Measurements from ENCODE around the gene FBXL14.
"Not testable (repeated sequence)": the region's sequence is repeated elsewhere in the genome, so short reads cannot be mapped to it uniquely, and the experiment has no call there.

FBXL14 gene

DNA sequence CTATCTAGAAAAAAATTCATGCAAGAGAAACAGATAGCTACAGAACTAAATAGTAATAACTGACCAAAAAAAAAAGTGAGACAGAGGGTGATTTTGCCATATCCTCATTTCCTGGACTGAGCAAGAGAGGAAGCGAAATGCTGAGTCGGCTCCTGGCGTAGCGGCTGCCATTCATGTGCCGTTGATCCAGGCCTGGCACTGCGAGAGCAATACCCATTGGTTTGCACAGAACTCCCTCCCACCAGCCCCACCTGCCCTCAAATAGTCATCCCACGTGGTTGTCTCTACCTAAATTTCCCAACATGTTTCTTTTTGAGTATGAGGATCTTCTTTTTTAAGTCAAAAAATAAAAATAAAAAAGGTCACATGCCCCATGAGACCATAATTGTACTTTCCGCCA lies 25.2 kb upstream of the FBXL14 start:
- no peak for DNase-seq

DNA sequence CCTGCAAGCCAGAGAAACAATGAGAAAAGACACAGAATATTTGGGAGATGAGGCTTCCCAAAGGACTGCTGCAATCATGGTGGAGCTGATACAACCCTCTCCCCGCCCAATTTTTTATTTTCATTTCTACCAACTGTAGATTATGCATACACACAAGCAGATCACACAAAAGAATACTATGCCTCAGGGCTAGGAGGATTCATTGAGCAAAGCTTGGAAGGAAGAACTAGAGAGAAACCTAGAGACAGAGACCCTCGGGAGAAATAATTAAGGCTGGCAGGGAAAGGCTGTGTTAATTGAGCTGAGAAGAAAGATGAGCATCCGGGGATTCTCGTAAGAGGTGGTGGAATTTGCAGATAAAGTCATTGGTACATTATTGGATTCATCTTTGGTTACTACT lies 24.8 kb upstream of the FBXL14 start:
- no peak for DNase-seq

DNA sequence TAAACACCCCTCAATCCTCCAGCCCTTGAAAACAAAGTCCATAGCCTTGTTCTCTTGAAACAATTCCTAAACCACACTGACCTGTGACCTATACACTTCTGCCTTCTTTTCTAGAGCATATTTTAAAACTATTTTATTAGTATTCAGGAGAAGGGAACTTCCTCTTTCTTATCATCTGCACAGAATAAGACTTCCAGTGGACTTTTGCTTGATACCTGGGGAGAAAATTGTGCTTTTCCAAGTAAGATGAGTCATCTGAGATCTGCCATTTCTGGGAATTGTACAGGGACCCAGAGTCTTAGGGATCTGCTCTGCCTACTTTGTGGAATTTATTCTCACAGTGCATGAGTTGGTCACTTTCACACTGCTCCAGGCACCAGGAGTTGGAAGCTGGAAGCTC lies 24.1 kb upstream of the FBXL14 start:
- no peak for DNase-seq

DNA sequence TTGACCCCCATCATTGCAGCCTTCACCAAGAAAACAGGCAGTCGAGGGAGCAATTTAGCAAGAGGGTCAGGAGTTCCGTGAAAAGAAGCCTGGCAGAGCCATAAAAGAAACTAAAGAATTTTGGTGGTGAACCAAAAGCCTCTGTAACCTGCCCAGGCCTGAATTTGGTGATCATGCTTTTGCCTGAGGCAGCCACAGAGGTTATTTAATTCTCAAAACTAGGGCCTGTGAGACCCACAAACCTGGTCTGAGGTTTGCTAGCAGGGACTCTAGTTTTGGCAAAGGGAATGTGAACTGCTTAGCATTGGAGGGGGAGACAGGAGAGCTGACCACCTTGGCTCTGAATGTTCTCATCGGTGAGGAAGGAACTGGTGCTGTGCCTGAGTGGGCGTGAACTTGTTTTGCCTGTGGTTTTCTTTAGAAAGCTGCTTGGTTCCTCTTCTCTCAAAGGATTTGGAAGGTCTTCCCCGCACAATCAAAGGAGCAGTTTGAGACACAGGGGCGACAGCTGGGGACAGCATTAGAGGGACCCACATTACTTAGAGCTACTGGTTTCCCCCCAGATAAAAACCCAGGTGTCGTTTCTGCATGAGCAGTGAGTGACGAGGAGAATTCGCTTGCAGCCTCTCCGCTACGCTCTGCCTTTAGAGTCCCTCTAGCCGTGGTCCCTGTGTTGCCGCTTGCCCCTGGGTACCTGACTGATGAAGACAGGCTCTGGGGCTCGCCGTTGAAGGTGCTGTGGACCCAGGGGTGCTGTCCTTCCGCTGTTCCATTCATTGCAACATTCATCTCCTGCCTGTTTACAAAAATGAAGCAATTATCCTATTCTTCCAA lies 22.1 kb upstream of the FBXL14 start:
- no peak for DNase-seq

DNA sequence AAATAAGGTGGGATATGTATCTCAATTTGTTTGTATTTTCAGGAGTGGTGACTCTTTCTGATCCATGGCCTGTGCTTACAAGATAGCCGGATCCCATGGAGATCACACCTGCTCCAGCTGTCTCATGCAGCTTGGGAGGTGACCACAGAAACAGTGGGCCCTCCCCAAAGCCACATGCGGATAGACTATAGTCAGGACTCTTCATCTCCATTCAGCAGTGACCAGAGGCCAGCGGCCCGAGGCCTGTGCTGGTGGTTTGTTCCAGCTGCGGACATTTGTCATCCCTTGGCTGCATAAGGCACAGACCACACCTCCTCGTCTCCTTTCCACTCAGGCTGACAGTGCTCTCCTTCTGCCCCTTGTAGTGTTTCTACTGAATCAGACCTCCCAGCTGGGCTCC lies 20.0 kb upstream of the FBXL14 start:
- DNase-seq, result no peak

DNA sequence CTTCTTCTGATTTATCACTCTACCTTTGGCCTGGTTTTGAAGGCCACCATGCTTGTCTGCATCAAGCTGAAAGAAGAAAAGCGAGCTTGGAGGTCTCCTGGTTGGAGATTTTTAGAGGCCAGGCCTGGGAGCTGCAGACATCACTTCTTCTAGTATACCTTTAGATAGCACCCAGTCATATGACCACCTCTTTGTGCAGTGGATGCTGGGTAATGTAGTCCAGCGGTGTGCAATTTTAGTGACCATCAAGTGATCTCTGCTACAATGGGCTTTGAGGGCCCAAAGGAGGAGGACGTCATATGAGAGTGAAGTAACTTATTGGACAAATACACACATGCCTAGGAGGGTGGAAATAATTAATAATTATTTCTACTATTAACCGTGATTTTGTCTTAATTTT lies 19.5 kb upstream of the FBXL14 start:
- no peak for DNase-seq

DNA sequence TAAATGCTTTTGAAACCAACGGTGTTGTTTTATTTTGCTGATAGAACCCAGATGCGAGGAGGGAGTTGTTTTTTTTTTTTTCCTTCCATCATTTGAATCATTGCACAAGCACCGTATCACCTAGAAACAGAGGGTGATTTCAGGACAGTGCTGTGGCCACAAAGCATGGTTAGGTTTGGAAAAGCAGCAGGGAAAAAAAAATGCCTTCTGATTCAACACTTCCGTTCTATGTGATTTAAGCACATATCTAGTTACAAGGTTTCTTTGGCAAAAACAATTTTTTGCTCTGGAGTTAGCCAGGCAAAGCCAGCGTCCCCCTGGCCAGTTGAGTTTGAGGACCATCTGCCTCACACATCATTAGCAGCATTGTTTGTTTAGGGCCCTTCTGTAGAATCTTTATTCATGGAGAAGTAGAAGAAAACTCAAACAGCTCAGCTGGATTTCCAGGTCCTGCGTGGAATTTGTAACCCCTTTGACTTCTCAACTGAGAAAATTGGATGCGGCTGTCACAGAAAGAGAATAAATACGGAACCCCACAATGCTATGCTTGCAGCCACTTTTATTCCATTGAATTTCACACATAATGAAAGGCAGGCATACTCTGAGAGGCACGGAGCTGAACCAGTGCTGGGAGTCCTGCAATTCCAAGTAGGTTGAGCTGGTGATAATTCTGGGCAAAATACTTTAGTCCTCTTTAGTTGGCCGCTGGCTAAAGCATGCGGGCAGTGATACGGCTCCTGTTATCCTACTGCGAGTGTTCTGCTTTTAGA lies 17.6 kb upstream of the FBXL14 start:
- peak; percentile 43 for DNase-seq

DNA sequence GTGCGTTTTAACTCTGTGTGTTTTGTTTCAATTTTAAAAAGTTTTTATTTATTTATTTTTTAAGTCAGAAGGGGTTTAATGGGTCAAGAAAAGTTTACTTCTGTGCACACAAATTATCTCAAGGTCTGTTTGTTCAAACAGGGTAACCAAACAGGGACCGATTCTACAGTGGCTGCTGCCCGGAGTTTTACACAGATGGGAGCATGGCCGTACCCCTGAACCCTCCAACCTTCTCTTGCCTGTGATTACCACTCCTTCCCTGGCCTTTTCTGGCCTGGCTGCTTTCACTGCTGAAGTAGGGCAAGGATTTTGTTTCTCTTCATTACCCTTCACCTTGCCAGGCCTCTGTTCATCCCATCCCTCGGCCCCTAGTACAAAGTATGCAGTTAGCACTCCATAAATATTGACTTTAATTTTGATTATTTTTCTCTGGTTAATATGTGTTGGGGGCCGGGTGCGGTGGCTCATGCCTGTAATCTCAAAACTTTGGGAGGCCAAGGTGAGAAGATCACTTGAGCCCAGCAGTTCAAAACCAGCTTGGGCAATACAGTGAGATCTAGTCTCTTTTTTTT lies 15.8 kb upstream of the FBXL14 start:
- DNase-seq, result no peak

DNA sequence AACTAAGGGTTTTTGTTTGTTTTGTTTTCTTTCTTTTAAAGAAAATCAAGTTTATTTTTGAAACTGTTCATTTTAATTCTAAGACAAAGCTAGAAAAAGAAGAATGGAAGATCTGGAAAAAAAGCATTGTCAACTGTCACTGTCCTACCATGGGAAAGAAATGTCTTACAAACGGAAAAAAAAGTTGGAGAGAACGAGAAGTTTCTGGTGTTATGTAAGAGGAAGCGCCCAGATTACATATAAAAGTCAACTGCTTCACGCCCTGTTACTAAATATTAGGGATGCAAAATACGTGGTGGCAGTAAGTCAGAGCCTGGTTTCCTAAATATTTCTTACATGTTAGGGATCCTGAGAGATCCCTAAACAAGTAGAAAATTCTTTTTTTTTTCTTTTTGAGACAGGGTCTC lies 14.3 kb upstream of the FBXL14 start:
- DNase-seq, result no peak

DNA sequence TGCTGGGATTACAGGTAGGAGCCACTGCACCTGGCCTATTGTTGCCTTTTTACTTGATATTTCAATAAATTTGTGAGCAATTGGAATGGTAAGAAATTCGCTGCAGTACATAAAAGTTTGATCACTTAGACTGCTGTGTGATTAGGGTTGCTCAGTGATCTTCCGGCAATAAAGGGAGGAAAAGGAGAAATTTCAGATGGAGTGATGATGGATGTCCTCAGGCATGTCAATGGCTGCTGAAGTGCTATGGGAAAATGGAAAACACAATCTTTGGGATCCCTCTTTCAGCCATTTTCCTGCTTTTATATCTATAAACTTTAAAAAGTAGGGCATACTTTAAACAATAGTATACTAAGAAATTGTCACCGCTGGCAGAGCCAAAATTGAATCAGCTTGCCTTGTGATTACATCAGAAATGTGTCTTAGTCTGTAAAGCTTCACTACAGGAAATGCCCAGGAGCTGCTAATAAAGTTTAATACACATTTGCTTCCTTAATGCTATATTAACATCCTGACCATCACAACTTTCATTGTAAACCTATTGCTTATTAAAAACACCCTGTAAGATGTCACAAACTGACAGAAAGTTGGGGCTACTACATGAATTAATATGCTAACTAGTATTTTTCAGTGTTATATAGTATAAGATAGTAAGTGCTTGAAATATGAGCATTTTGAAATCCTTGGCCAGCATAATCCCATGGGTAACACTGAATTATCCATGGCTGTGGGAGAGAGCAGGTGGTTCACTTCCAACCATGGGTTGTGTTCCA lies 13.7 kb upstream of the FBXL14 start:
- DNase-seq, result no peak

DNA sequence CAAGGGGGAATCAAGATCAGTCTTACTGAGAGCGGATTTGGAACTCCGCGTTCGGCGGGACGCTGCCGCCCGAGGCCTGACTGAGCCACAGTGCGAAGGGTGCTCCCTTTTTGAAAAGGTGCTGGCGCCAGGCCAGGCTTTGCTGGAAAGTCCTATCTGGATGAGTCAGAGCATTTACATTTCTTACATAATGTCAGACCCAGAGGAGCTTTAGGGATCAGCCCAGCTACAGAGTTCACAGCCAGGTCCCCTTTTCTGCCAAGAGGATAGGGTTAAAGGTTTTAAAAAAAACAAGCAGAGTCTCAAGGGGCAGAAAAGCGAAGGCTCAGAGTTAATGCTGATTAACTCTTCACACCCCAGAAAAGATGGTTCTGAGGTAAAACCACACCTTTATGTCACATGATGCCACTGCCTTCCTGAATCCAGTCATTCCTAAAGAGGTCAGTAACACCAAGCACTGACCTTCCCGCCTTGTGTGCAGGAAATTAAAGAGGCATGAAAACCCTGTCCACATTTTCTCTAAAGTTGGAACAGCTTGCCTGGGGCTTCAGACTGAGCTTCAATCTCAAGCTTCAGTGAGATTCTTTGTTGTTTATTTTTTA lies 11.7 kb upstream of the FBXL14 start:
- DNase-seq, result peak; percentile 58

DNA sequence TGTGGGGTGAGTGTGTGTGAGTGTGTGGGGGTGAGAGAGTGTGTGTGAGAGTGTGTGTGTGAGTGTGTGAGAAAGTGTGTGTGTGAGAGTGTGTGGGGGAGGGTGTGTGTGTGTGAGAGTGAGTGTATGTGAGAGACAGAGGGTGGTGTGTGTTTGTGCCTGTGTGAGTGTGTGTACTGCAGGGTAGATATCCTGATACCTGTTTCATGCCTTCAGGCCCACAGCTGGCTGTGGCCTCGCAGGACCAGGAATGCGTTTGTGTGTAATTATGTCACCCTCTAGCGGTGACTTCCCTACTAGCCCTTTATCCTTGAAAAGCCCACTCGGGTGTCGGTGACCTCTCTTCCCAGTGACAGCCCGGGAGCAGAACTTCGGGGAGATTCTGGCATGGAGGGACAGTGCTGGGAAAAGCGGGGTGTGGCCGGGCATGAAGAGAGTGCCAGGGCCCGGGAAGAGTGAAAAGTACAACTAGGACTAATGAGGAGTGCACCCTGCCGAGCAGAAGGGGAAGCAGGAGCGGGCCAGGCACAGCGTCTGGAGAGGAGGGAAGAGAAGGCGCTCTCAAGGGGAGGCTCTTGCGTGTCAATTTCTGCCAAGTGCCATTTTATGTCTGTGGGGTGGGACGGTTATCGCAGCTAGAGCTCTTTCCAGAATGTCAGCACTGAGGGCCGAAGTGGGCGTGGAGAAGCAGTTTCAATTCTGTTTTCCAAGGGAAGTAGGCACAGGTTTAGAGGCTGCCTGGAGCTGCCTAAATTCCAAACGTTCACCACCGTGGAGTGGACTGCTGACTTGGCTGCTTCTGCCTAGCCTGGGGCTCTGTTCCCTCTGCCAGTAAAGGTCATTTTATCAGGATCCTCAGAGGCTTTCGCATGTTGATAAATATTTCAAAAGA lies 11.0 kb upstream of the FBXL14 start:
- DNase-seq, result peak; percentile 85

DNA sequence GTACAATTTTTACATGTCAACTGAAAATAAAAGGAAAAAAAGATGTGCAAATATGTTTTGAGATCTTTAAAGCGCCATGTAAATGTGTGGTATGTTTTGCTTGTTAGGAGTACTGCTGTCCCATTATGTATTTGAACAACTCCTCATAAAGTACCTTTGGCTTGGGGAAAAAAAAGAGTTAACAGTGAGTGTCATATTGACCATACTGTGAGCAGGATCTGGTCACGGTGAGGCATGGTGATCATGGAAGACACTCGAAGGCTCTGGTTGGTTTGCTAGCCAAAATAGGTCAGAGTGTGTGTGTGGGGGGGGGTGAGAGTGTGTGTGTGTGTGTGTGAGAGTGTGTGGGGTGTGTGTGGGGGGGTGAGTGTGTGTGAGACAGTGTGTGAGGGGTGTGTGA lies 10.1 kb upstream of the FBXL14 start:
- DNase-seq, result no peak

DNA sequence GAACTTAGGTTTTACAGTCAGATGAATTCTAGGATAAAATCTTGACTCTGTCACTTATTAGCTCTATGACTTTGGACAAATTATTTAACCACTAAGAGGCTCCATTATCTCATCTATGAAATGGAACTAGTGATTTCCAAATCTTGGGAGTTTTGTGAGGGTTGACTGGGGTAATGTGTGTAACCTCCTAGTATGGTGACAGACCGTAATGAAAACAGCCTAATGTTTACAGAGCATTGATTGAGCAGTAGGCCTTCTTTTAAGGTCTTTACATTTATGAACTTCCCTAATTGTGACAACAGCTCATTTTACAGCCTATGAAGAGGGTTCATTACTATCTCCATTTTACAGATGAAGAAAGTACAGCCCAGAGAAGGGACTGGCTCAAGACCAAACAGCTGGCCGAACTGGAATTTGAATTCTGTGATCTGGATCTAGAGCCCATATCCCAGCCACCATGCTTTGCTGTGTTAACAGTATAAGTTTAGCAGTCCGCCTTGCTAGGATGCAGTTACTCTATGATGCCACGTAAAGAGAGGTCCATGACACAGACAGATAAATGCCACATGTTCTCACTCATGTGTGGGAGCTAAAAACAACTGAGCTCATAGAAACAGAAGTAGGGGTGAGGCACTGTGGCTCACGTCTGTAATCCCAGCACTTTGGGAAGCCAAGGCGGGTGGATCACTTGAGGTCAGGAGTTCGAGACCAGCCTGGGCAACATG lies 9.1 kb upstream of the FBXL14 start:
- DNase-seq, result no peak

DNA sequence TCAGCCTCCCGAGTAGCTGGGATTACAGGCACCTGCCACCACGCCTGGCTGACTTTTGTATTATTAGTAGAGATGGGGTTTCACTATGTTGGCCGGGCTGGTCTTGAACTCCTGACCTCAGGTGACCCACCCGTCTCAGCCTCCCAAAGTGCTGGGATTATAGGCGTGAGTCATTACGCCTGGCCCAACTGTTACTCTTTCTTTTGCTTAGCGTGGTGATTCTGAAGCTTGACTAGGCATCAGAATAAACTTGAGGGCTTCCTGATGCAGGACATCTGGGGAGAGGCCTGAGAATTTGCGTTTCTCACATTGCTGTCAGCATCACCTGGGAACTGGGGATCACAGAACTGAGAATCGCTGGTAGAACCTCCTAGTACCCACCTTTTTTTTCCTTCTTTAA lies 8.3 kb upstream of the FBXL14 start:
- not testable (repeated sequence) for DNase-seq

DNA sequence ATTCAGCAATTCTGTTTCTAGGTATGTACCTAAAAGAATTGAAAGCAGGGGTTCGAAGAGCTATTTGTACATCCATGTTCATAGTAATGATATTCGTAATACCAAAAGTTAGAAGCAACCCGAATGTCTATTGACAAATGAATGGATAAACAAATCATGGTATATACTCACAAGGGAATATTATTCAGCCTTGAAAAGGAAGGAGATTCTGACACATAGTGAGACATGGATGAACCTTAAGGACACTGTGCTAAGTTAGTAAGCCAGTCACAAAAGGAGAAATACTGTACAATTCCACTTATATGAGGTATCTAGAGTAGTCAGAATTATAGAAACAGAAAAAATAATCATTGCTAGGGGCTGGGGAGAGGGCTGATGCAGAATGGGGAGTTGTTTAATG lies 4.4 kb upstream of the FBXL14 start:
- DNase-seq, result no peak

DNA sequence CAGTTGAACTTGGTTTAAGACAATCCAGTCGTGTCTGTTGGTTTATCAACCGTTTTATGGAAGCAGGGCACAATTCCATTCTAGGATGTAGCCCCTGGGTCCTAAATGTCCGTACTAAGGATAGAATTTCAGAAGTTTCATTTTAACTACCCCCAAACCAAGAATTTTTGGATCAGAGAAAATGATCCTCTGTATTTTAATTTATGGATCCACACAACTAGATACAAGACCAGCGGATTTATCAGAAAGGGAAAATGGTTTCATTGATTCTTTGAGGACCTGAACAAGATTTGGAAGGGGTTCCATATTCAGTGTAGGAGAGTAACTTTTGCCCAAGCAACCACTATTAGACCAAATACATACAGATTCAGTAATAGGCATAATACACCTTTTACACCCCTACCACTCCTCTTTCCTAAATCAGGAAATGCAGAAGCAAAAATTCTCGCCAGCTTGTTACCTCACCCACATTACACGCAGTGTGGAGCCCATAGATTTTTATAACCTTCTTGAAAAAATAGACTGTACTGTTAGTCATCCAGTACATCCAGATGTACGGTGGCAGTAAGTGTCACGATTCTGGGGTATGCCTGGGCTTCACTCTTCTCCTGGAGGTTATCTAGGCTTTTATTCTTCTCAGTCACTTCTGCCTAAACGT lies 1.4 kb upstream of the FBXL14 start:
- DNase-seq, result no peak

DNA sequence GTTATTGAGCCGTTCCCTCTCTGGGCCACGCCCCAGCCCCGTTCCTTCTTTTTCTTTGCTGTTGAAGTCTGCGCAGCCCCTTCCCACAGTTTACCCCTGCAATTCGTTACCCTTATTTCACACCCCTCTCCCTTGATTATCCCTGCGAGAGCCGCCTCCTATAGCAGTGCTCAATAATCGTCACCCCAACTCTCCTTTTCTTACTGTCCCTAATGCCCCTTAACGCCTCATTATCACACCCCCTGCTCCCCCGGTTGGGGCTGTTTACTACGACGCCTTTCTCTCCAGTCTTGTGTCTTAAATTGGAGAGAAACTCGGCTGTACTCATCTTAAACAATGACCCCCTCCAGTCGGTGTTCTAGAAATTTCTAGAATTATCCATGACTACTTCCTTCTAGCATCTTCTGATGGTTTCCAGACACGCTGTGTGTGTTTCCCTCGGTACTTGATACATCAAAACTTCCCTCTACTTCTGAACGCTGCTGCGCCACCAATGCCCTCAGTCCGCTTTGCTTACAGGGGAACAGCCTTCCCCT lies 713 bp upstream of the FBXL14 start:
- DNase-seq, result no peak

DNA sequence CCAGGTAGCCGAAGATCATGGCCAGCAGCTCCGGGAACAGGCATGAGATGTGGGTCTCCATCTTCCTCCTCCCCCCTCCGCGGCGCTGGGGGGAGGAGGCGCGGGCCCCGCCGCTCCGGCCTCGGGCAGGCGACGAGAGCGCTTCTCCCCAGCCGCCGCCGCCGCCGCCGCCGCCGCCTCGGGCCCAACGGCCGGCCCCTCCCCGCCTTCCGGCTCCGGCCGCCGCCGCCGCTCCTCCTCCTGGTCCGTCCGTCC lies 448 bp downstream of the FBXL14 start:
- DNase-seq, result no peak

DNA sequence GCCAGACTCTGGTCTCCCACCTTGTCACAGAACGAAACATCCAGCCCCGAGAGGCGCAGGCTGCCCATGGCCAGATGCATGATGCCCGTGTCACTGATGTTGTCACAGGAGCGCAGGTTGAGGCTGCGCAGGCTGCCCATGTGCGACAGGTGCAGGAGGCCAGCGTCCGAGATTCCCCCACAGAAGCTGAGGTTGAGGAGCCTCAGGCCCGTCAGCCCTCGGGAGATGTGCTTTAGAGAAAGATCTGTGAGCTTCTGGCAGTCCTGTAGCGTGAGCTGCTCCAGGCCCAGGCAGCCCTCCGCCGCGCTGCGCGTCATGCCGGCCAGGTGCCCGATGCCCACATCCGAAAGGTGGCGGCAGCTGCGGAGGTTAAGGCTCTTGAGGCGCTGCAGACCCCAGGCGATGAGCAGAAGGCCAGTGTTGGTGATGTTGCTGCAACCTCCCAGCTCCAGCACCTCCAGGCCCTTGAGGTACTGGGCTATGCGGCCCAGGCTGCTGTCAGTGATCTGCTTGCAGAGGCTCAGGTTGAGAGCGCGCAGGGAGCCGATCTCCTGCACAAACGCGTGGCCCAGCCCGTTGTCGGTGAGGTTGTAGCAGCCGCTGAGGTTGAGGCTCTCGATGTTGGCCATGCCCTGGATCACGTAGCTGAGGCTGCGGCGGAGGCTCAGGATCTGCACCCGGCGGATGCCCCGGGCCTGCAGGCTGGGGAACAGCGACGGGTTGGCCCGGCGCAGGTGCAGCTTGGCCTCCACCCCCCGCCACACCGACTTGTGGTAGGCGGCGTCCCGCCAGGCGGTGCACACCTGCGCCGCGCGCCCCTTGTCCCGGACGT lies 991 bp downstream of the FBXL14 start:
- DNase-seq, result peak; percentile 79
